ENCODE measurements around the gene GPRC5A. TPM values are rescaled to one million over a fixed set of nuclear protein-coding genes. Genes with fewer than 3 reads are reported as not detected.

GPRC5A gene
- total RNA-seq, 3 donors from 2014 or later: 136 to 326 (median 320) TPM

- Histone ChIP-seq H3K4me3 (no peak overlapping the region), H3K4me1 (ENCODE audit: low read depth) (peaks cover 13% of the 10 kb centered on the region), H3K9me3 (no peaks in the 10 kb centered on the region), H3K36me3 (ENCODE audit: low read depth) (no peaks in the 10 kb centered on the region)
- ATAC-seq: no peak
- no peak for DNase-seq
- TF ChIP-seq, protein P1, sequence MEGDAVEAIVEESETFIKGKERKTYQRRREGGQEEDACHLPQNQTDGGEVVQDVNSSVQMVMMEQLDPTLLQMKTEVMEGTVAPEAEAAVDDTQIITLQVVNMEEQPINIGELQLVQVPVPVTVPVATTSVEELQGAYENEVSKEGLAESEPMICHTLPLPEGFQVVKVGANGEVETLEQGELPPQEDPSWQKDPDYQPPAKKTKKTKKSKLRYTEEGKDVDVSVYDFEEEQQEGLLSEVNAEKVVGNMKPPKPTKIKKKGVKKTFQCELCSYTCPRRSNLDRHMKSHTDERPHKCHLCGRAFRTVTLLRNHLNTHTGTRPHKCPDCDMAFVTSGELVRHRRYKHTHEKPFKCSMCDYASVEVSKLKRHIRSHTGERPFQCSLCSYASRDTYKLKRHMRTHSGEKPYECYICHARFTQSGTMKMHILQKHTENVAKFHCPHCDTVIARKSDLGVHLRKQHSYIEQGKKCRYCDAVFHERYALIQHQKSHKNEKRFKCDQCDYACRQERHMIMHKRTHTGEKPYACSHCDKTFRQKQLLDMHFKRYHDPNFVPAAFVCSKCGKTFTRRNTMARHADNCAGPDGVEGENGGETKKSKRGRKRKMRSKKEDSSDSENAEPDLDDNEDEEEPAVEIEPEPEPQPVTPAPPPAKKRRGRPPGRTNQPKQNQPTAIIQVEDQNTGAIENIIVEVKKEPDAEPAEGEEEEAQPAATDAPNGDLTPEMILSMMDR (IDR thresholded peaks at IDR 0.05): no peak
- intact Hi-C loops (cut with DNase I, micrococcal nuclease): no loop called here
Observed at GRCh38 chr12:12868477-12869235, 22.7 kb upstream of the GPRC5A start.

- Histone ChIP-seq H3K4me3 (no peak overlapping the region), H3K36me3 (ENCODE audit: low read depth) (no peaks in the 10 kb centered on the region), H3K4me1 (ENCODE audit: low read depth) (peaks cover 19% of the 10 kb centered on the region), H3K9me3 (no peaks in the 10 kb centered on the region)
- intact Hi-C loops (cut with DNase I, micrococcal nuclease): no loop called here
- ATAC-seq: no peak
- TF ChIP-seq, protein P1 (IDR thresholded peaks at IDR 0.05): no peak
- DNase-seq: no peak
Observed at GRCh38 chr12:12870465-12870864, 20.9 kb upstream of the GPRC5A start.

- peaks cover 21% of the 10 kb centered on the region for H3K4me1 ChIP-seq (ENCODE audit: low read depth)
- no peak overlapping the region for H3K4me3 ChIP-seq
- no peak for DNase-seq
- H3K9me3 ChIP-seq: no peaks in the 10 kb centered on the region
- intact Hi-C loops (cut with DNase I, micrococcal nuclease): no loop called here
- no peaks in the 10 kb centered on the region for H3K36me3 ChIP-seq (ENCODE audit: low read depth)
- no peak for ATAC-seq
- TF ChIP-seq, protein P1 (IDR thresholded peaks at IDR 0.05): no peak
Observed at GRCh38 chr12:12871587-12872138, 19.7 kb upstream of the GPRC5A start.

- peaks cover 22% of the 10 kb centered on the region for H3K4me1 ChIP-seq (ENCODE audit: low read depth)
- DNase-seq (peak; percentile 71 to 79 (median 76)), ATAC-seq (peak; percentile 82)
- H3K36me3 ChIP-seq (ENCODE audit: low read depth): no peaks in the 10 kb centered on the region
- TF ChIP-seq, protein P1 (IDR thresholded peaks at IDR 0.05): no peak
- H3K9me3 ChIP-seq: no peaks in the 10 kb centered on the region
- intact Hi-C loops (cut with DNase I, micrococcal nuclease): no loop called here
- no peak overlapping the region for H3K4me3 ChIP-seq
Observed at GRCh38 chr12:12872139-12872933, 19.0 kb upstream of the GPRC5A start.

- no peaks in the 10 kb centered on the region for H3K36me3 ChIP-seq (ENCODE audit: low read depth)
- no peak for DNase-seq
- ATAC-seq: no peak
- peaks cover 28% of the 10 kb centered on the region for H3K4me1 ChIP-seq (ENCODE audit: low read depth)
- TF ChIP-seq, protein P1 (IDR thresholded peaks at IDR 0.05): no peak
- intact Hi-C loops (cut with DNase I, micrococcal nuclease): no loop called here
- H3K4me3 ChIP-seq: no peak overlapping the region
- no peaks in the 10 kb centered on the region for H3K9me3 ChIP-seq
Observed at GRCh38 chr12:12872934-12873275, 18.5 kb upstream of the GPRC5A start.
